Activated CD4-positive, alpha-beta T cell treated with anti-CD3 and anti-CD28 coated beads, Interleukin-2, amount 50 U/mL, for 24 hours (primary cell): ENCODE data around the gene ESX1.
"Not testable (repeated sequence)": the region's sequence is repeated elsewhere in the genome, so short reads cannot be mapped to it uniquely, and the experiment has no call there.

Source experiments
- DNase-seq, 2 donors: peaks; one replicate each; pipeline ENCODE4 v3.0.0-alpha.2; 2020; ENCODE audit warnings: low read depth in 1 of 2, low spot score in 1 of 2

ESX1 gene

GRCh38 chrX:104254442-104255115 lies at the start of gene ESX1:
ESX1 (minus strand) TSS chrX:104254933; CDS start chrX:104254849, 84 bp downstream.
- no peak for DNase-seq

DNA sequence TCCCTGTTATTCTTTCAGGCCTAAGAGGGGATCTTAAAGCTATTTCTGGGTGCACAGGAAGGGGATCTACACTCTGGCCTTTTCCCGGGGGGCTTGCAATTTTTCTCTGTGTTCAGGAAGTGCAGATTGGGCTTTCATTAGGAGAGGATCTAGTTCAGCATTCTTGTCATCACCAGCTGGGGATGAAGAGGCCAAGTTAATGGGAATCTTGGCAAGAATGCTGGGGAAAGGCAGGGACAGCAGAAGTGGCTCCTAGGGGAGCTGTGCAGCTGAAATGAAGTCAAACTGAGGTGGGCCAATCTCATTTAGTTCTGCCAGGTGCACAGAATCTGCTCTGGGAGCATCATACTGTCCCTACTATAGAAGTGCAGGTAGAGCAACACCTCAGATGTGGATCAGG lies 40.9 kb upstream of the ESX1 start:
- no peak for DNase-seq

DNA sequence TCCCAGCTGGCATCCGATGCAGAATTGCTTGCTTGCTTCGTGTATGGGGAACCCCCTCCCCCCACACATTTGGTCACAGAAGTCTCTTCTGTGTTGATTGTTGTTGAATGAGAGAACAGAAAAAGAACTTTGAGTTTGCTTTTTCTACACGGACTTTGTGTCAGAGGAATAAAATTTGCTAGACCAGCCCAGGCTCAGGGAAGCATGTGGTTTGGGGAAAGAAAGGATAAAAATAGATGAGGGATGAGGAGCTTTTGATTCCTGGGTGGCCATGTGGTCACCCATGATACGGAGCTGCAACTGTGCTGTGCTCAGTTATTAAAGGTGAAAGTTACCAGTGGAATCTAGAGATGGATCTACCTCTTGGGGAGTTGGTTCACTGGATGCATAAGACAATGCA lies 34.2 kb upstream of the ESX1 start:
- DNase-seq, result no peak

DNA sequence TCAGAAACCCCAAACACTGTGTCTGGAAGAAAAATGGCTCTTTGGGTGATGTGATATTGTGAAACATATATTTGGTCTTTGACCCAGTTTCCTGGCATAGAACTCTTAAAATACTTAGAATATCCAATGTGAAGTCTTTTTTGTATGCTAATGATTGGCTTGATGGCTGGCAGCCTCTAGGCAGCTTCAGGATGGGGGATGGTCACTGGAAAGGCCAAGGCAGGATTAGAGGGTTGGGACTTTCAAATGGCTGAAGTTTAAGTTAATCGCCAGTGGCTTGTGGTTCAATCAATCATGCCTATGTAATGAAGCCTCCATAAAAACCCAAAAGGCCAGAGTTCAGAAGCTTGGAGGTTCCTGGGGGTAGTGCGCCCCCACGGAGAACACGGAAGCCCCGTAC lies 33.5 kb upstream of the ESX1 start:
- no peak for DNase-seq

DNA sequence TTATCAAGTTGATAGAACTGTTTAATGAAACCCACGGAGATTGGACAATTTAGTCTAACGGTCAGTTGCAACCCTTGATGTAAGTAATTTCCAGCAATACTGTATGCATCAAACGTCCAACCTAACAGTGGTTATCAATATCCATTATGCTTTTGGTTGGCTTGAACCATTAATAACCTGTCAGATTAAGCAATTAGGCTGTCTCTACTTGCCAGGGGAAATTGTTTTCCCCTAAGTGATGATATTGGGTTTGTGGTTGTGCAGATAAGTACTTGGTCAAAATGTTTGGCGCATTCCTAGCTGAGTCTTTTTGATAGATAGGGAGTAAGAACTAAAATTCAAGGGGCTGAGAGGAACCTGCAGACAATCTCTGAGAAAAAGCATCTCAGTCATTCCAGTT lies 30.5 kb upstream of the ESX1 start:
- DNase-seq, result no peak

- no peak for DNase-seq
Measured at GRCh38 chrX:104284507-104284906, 29.8 kb upstream of the ESX1 start.

- DNase-seq, result no peak
Measured at GRCh38 chrX:104282166-104282725, 27.5 kb upstream of the ESX1 start.

DNA sequence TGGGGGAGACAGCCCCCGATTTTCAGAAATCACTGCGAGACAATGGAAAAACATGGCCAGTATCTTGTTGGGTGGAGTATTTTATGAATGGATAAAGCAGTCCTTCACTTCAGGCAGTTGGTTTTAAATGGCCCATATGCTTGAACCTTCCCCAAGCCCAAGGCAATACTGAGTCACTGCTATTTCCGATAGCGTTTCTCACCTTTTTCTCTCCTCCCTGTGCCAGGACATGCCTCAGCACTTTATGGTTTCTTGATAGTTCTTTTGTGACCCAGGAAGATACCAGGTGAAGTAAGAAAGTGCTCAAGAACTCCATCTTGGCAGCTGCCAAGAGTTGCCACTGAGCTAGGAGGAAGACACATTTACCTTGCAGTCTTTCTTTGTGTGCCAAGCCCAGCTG lies 26.8 kb upstream of the ESX1 start:
- DNase-seq, result no peak

DNA sequence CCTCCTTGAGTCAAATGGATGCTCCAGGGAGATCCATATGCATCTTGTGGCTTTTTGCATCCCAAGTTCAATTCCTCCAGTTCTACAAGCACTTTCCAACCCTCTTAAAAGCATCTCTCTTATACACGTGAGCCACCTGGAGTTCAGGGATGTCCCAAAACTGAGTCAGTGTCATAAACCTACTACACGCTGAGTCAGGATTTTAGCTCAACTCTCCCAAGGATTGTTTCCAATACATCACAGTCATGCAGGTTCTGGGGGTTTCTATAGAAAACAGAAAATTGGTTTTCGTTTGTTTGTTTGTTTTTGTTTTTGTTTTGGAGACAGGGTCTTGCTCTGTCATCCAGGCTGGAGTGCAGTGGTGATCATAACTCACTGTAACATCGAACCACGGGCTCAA lies 25.9 kb upstream of the ESX1 start:
- DNase-seq, result no peak

DNA sequence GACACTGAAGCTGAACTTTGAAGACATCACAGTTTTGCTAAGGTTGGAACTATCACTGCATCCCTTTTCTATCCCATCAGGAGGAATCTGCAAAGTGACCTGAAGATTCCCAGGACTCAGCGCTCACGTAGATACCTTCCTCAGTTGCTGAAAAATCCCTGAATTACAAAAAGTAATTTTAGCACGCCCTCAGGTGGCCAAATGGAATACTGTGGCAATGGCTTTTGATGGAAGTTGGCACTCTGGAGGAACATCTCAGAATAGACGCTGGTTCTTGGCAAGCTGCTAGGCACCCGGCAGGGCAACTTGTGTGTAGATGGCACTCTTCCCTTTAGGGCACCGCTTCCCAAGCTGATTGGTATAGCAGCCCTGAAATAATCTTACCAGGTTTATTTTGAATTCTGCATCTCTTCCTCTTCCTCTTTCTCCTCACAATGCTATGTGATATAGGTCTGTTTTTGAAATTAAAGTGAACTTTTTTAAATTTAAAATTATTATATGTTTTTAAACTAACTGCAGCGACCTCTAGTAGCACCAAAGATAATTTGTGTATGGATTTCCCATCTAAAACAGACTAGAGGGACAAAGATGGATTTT lies 16.3 kb upstream of the ESX1 start:
- peak in 1 of 2 donors; percentile 5 for DNase-seq

DNA sequence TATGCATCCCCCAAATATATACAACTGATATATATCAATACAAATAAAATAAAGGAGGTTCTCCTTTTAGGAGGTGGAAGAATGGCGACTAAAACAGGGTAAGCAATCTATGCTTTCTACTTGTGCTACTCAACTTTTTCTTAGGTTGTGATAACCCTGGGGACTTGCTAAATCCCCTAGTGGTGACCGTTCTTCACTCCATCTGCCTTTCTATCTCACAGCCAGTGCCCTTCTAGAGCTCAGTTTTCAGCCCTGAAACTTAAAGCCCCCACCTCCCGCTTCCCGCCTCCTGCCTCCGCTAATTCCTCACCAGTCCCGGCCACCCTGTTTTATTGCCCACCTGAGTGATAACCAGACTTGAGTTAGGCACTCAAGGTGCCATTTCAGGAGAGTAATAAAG lies 15.5 kb upstream of the ESX1 start:
- no peak for DNase-seq

DNA sequence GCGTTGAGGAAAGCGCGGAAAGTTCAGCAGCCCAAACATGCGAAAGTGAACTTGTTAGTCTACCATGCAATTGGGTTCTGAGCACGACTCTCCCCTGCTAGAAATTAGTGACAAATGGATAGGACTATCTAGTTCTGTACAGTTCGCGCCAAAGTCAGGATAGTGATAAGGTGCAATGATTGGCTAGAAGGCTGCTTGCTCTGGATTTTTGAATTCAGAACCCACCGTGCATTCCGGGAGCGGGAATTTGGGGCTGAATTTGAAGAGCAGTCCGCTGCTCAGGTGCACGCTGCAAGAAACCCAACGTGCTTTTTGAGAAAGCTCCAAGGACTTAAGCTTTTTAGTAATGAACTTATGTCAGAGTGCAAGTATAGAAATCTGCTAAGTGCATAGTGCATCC lies 732 bp upstream of the ESX1 start:
- DNase-seq, result no peak

DNA sequence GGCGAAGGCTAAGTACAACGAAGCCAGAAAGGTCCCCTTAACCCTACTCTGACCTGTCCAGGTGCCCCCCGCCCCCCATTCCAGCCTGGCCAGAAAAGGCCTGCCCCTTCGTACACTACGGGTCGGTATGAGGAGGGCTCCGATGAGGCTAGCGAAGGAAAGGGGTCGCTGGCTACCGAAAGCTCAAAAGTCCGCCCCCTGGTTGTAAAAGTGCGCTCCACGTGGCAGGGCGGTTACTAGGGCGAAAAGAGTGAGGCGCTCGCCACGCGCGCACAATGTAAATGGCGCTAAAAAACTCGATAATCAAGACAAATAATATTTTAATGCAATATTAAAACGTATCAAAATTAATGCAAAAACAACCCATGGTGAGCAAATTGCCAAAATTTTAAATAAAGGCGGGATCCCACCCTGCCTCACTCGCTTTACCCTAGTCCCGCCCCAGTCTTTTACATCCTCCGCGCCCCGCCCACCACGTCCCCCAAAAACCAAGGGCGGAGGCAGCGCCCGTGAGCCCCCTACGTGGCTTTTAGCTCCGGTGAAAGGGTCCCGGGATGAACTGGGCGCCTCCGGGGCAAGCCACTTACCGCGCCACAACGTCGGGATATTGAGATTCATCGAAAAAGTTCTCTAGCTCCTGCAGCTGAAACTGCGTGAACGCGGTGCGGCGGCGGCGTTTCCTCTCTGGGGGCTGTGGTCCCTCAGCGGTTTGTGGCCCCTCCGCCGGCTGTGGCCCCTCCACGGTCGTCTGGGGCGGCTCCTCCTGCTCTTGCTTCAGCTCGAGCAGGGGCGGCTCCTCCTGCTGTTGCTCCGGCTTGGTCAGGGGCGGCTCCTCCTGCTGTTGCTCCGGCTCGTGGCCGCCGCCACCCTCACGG lies 929 bp downstream of the ESX1 start:
- DNase-seq, result no peak

DNA sequence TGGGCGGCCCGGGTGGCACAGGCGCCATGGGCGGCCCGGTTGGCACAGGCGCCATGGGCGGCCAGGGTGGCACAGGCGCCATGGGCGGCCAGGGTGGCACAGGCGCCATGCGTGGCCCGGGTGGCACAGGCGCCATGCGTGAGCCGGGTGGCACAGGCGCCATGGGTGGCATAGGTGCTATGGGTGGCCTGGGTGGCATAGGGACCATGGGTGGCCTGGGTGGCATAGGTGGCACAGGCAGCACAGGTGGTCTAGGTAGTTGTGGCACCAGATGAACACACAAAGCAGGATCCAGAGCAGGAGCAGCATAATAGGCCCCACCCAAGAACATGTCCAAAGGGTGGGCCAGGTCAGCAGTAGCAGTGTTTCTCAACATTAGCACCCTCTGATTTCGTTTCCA lies 4.3 kb downstream of the ESX1 start:
- DNase-seq, result no peak

DNA sequence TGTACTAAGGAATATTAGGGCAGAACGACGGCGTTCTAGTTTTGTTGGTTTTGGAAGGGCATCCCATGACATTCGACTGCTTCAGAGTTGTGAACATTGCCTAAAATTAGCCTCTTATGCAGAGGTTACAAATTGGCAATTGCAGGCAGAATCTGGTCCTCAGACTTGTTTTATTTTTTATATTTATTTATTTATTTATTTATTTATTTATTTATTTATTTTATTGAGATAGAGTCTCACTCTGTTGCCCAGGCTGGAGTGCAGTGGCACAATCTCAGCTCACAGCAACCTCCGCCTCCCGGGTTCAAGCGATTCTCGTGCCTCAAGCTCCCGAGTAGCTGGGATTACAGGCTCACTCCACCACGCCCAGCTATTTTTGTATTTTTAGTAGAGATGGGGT lies 24.7 kb downstream of the ESX1 start:
- DNase-seq, result not testable (repeated sequence)

- no peak for DNase-seq
Measured at GRCh38 chrX:104211187-104211586, 43.5 kb downstream of the ESX1 start.

DNA sequence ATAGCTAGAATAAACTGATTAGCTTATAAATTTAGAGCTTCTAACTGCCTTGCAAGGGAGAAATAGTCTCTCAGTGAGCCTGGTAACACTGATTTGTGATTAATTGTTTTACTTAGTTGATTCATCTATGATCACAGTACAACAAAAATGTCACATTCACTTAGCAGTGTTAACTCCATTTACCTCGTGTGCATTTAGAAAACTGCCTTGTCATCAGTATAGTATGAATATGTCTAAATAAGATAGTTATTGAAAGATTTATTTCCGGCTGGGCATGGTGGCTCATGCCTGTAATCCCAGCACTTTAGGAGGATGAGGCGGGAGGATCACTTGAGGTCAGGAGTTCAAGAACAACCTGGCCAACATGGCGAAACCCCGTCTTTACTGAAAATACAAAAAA lies 49.2 kb downstream of the ESX1 start:
- no peak for DNase-seq
